K562 (cell line): ENCODE results near the gene METRN. TPM values are rescaled to one million over a fixed set of nuclear protein-coding genes. Genes with fewer than 3 reads are reported as not detected.

Experiments used
- ATAC-seq: fragments of 200-7000 bp; cut with Tn5 transposase; 3 replicates; pipeline ENCODE4 v1.9.1; 2020; ENCODE audit warnings: moderate library complexity
- BruUV-seq: library from RNA; stranded (reverse); fragments of 400-500 nt; replicated peaks from 2 replicates; lab custom pipeline; 2021; lab: Mats Ljungman, UMichigan
- CTCF ChIA-PET: fragments of 300-600 bp; formaldehyde crosslinking; extraction: SDS; loops from one replicate; lab custom pipeline; 2021; ENCODE audit warnings: low intra/inter-chr PET ratio; lab: Yijun Ruan, JAX
- POLR2A ChIA-PET: fragments of 300-600, 350-650 bp; sonication (Branson Sonifier 250); formaldehyde crosslinking; extraction: SDS; loops from one replicate; lab custom pipeline; 2021; ENCODE audit warnings: antibody characterized with exemption, inconsistent platforms; lab: Yijun Ruan, JAX
- DNase-seq, 4 experiments: peaks; one replicate each; pipeline versions ENCODE4 v3.0.0 to v3.0.0-alpha.2; 2011 to 2018; ENCODE audit warnings: low spot score in 3 of 4, mixed read lengths in 3 of 4; ENCODE audit errors: extremely low read depth in 1 of 4
- FAIRE-seq: peaks from 2 replicates; lab custom pipeline; 2011; peaks lifted over from hg19 to GRCh38; lab: Jason Lieb, UNC
- H2AFZ ChIP-seq: 2 replicates; pipeline ENCODE4 v1.6.0; 2011; ENCODE audit warnings: low read depth, low read length, control low read depth, inconsistent platforms
- H3K27ac ChIP-seq: fragments of 200-600 bp; 3 replicates; pipeline ENCODE4 v1.8.0; 2011; ENCODE audit warnings: low read depth, mild to moderate bottlenecking, control low read depth, inconsistent platforms, low read length, moderate library complexity, mixed read lengths; ENCODE audit errors: extremely low read depth
- H3K27me3 ChIP-seq, 2 experiments: fragments of 300-600 bp in 1 of 2; 2 replicates in 1 of 2; 3 replicates in 1 of 2; pipeline versions ENCODE4 v1.6.0 to v1.8.0; 2011; ENCODE audit warnings: inconsistent platforms in 2 of 2, low read length in 2 of 2, mild to moderate bottlenecking in 1 of 2, mixed read lengths in 1 of 2, moderate library complexity in 1 of 2; ENCODE audit not compliant: control insufficient read depth in 2 of 2, insufficient read depth in 2 of 2
- H3K36me3 ChIP-seq: fragments of 300-600 bp; 3 replicates; pipeline ENCODE4 v1.8.0; 2011; ENCODE audit warnings: mild to moderate bottlenecking, low read length, inconsistent platforms; ENCODE audit not compliant: control insufficient read depth, insufficient read depth
- H3K4me1 ChIP-seq, 2 experiments: fragments of 200-600 bp in 1 of 2; replicated peaks in 1 of 2; 2 replicates in 1 of 2; 3 replicates in 1 of 2; pipeline versions ENCODE4 v1.5.1 to v1.8.0; 2011; ENCODE audit warnings: inconsistent platforms in 2 of 2, low read length in 2 of 2, mild to moderate bottlenecking in 1 of 2, mixed read lengths in 1 of 2, moderate library complexity in 1 of 2; ENCODE audit not compliant: control insufficient read depth in 2 of 2, insufficient read depth in 2 of 2
- H3K4me2 ChIP-seq: 2 replicates; pipeline ENCODE4 v1.6.1; 2011; ENCODE audit warnings: low read length, control low read depth, inconsistent platforms, mixed read lengths; ENCODE audit not compliant: insufficient read depth
- H3K4me3 ChIP-seq: fragments of 200-600 bp; sonication (generic), shearing (Covaris generic); 2 replicates; pipeline ENCODE4 v1.5.1; 2016; ENCODE audit warnings: control low read depth, inconsistent platforms
- H3K79me2 ChIP-seq: fragments of 200-600 bp; 3 replicates; pipeline ENCODE4 v1.8.0; 2011; ENCODE audit warnings: low read length, inconsistent platforms; ENCODE audit not compliant: control insufficient read depth, insufficient read depth
- H3K9ac ChIP-seq, 2 experiments: 2 replicates each; pipeline versions ENCODE4 v1.6.0 to v1.6.1; 2011; ENCODE audit warnings: low read depth in 2 of 2, low read length in 2 of 2, control low read depth in 1 of 2, inconsistent platforms in 1 of 2, mild to moderate bottlenecking in 1 of 2, mixed read lengths in 1 of 2; ENCODE audit not compliant: insufficient read depth in 1 of 2
- H3K9me1 ChIP-seq: one replicate; pipeline ENCODE4 v1.6.0; 2011; ENCODE audit warnings: inconsistent platforms, mild to moderate bottlenecking, low read length, moderate library complexity; ENCODE audit not compliant: control insufficient read depth, insufficient read depth
- H3K9me3 ChIP-seq: replicated peaks from 2 replicates; pipeline ENCODE4 v1.5.1; 2011; ENCODE audit warnings: low read depth, low read length, inconsistent platforms; ENCODE audit not compliant: control insufficient read depth, insufficient read depth
- H4K20me1 ChIP-seq: replicated peaks from 2 replicates; pipeline ENCODE4 v1.6.1; 2011; ENCODE audit warnings: low read length, inconsistent platforms, mixed read lengths; ENCODE audit not compliant: control insufficient read depth, insufficient read depth
- ARID4B ChIP-seq: sonication (generic); formaldehyde crosslinking; IDR thresholded peaks from 2 replicates; pipeline ENCODE4 v1.8.0; 2022; ENCODE audit warnings: mild to moderate bottlenecking, missing genetic modification reagents
- CBX3 ChIP-seq, 2 experiments: IDR thresholded peaks; 1 replicate in 1 of 2; 2 replicates in 1 of 2; pipeline ENCODE4 v1.6.1; 2012; ENCODE audit warnings: inconsistent platforms in 2 of 2, low read length in 2 of 2, borderline replicate concordance in 1 of 2, control low read depth in 1 of 2
- CREBBP ChIP-seq: IDR thresholded peaks from one replicate; pipeline ENCODE4 v1.6.1; 2012; ENCODE audit warnings: low read depth, mild to moderate bottlenecking, control low read depth, inconsistent platforms, low read length
- E2F5 ChIP-seq: sonication (generic); formaldehyde crosslinking; IDR thresholded peaks from 2 replicates; pipeline ENCODE4 v1.8.0; 2022; ENCODE audit warnings: mild to moderate bottlenecking, missing genetic modification reagents
- GABPA ChIP-seq: fragments of 200-800 bp; sonication (Bioruptor generic); conservative IDR thresholded peaks from 2 replicates; pipeline ENCODE4 v1.6.1; 2016; ENCODE audit warnings: low read depth, missing genetic modification characterization, missing compliant biosample characterization
- HMGN3 ChIP-seq: IDR thresholded peaks from 2 replicates; pipeline ENCODE4 v1.6.1; 2011; ENCODE audit warnings: borderline replicate concordance, low read depth, mild to moderate bottlenecking, mixed read lengths, low read length; ENCODE audit not compliant: insufficient read length; ENCODE audit errors: extremely low read depth
- JUND ChIP-seq, 2 experiments: IDR thresholded peaks; 2 replicates in 1 of 2; 3 replicates in 1 of 2; pipeline ENCODE4 v1.6.1; 2011; ENCODE audit warnings: borderline replicate concordance in 2 of 2, low read depth in 2 of 2, low read length in 2 of 2, improper control_type of control experiment in 1 of 2, missing biosample characterization in 1 of 2, missing genetic modification characterization in 1 of 2, missing genetic modification reagents in 1 of 2
- POLR2G ChIP-seq: fragments of 200-400 bp; formaldehyde crosslinking; IDR thresholded peaks from 2 replicates; pipeline ENCODE4 v1.6.1; 2017; ENCODE audit warnings: low read depth, mild to moderate bottlenecking, antibody characterized with exemption, low read length, moderate library complexity
- SMARCA4 ChIP-seq: fragments of 450-650 bp; IDR thresholded peaks from 2 replicates; pipeline ENCODE4 v1.6.1; 2016
- TAF15 ChIP-seq: fragments of 200-400 bp; formaldehyde crosslinking; IDR thresholded peaks from 2 replicates; pipeline ENCODE4 v1.6.1; 2017; ENCODE audit warnings: mild to moderate bottlenecking, low read depth, low read length, moderate library complexity
- THAP12 ChIP-seq: fragments of 250-450 bp; sonication (Bioruptor Pico); IDR thresholded peaks from 2 replicates; pipeline ENCODE4 v1.9.0; 2021; ENCODE audit warnings: mild to moderate bottlenecking, inconsistent platforms
- ZNF121 ChIP-seq: sonication (generic); formaldehyde crosslinking; conservative IDR thresholded peaks from 2 replicates; pipeline ENCODE4 v1.8.0; 2022; ENCODE audit warnings: missing genetic modification reagents
- ZNF140 ChIP-seq: fragments of 250-450 bp; sonication (Bioruptor Pico); IDR thresholded peaks from 2 replicates; pipeline ENCODE4 v1.8.0; 2021; ENCODE audit warnings: moderate library complexity, mild to moderate bottlenecking, inconsistent platforms
- WGBS: fragments of 100-300 bp; shearing (Covaris generic); methylation state at CpG from one replicate; pipeline ENCODE4 v1.1.6; 2016; ENCODE audit warnings: low coverage, mixed read lengths; ENCODE audit not compliant: insufficient coverage; ENCODE audit errors: missing lambda C conversion rate; 5-methylcytosine and 5-hydroxymethylcytosine counted together
- in situ Hi-C: fragments of 300-500 bp; cut with MboI; formaldehyde crosslinking; loops from 4 replicates; pipeline ENCODE4 v1.15.0; 2018; ENCODE audit warnings: inconsistent platforms, mixed read lengths
- intact Hi-C: fragments of 100-400 bp; cut with micrococcal nuclease; formaldehyde crosslinking; loops from 2 replicates; pipeline ENCODE4 v1.14.2; 2022
- polyA plus RNA-seq, 8 experiments: library from polyadenylated mRNA; depleted of rRNA in 4 of 8; stranded (reverse) in 5 of 8; unstranded in 3 of 8; fragments of >200 nt; fragmentation: Nextera tagmentation in 2 of 8; fragmentation: Illumina TruSeq in 1 of 8; extraction: Ambion mirVana in 2 of 8; extraction: Trizol in 1 of 8; gene quantifications; 2 replicates each; pipeline versions ENCODE4 v1.2.1 to v1.2.3, GENCODE V29; 2011 to 2014; ENCODE audit warnings: inconsistent platforms in 1 of 8, missing spikeins in 1 of 8
- total RNA-seq, 7 experiments: library from RNA; depleted of rRNA in 6 of 7; stranded (reverse); fragments of >200 nt in 6 of 7; fragmentation: Illumina TruSeq in 2 of 7; extraction: Trizol in 2 of 7; gene quantifications; 2 replicates each; pipeline versions ENCODE4 v1.2.1 to v1.2.3, GENCODE V29; 2011 to 2021; ENCODE audit warnings: low replicate concordance in 1 of 7

METRN gene
- total and polyA plus RNA-seq, 9 of the 15 experiments (the other 6 are each of a cell fraction or from before 2014, with no cell fraction given): 0.20 to 89.8 (median 15.4) TPM

GRCh38 chr16:725463-726187 lies 10.7 kb downstream of the METRN start:
- peak overlapping the region in 1 of 2 experiments; percentile 84; a peak in 1 of 4 replicates for H3K9ac ChIP-seq
- DNase-seq: no peak
- H3K4me3 ChIP-seq: no peak overlapping the region
- peaks cover 27% of the 10 kb centered on the region; the same call in 1 of the 3 replicates for H3K36me3 ChIP-seq
- no peaks in the 10 kb centered on the region; the same call in 1 of the 2 replicates for H4K20me1 ChIP-seq
- peaks cover 15 to 97% of the 10 kb centered on the region in 2 experiments for H3K4me1 ChIP-seq
- in situ Hi-C loops (no loop called here), intact Hi-C loops (no loop called here)
- H3K4me2 ChIP-seq: no peak overlapping the region
- H2AFZ ChIP-seq: no peak overlapping the region
- H3K79me2 ChIP-seq: peaks cover 51% of the 10 kb centered on the region
- no TSS peak for BruUV-seq
- no peaks in the 10 kb centered on the region for H3K9me3 ChIP-seq
- ChIA-PET CTCF (no interaction called here), POLR2A (interaction anchor here (0.5 to 4.5 kb wide), 6 partner anchors 10 to 47 kb away, joined by 3 to 25 read pairs (median 4); partner anchors contain the start of genes CIAO3 and METRN)
- no peaks in the 10 kb centered on the region for H3K9me1 ChIP-seq
- 88% methylated on average over 18 of the region's 23 CpGs for WGBS
- no peak for FAIRE-seq
- ATAC-seq: no peak
- no peak overlapping the region for H3K27ac ChIP-seq
- no peaks in the 10 kb centered on the region for H3K27me3 ChIP-seq
- TF ChIP-seq ZNF140 (CRISPR knock-in tag): no peak
- no peak for TF ChIP-seq CREBBP
- peak; percentile 49 for TF ChIP-seq POLR2G
- TF ChIP-seq HMGN3: no peak
- no peak for TF ChIP-seq THAP12 (CRISPR knock-in tag)
- TF ChIP-seq JUND (IDR thresholded peaks at IDR 0.05; ENCODE audit: borderline replicate concordance, low read depth, low read length): no peak
- no peak for TF ChIP-seq JUND (tag; IDR thresholded peaks at IDR 0.05; ENCODE audit: borderline replicate concordance, low read depth, low read length)
- TF ChIP-seq ZNF121 (CRISPR knock-in tag): no peak
- TF ChIP-seq GABPA (tag): no peak
- TF ChIP-seq CBX3 (IDR thresholded peaks at IDR 0.05; ENCODE audit: borderline replicate concordance in 1 of 2, low read length in 2 of 2): no peak
- no peak for TF ChIP-seq ARID4B
- no peak for TF ChIP-seq E2F5 (CRISPR knock-in tag)
- no peak for TF ChIP-seq SMARCA4
- 0 out of 2 replicates have a peak, but pooled peaks have one; percentile 21 for TF ChIP-seq TAF15
